Activated CD4-positive, alpha-beta T cell treated with anti-CD3 and anti-CD28 coated beads for 4 hours (primary cell): ENCODE data around the gene NR5A1.

Experiments used
- DNase-seq, 2 donors: peaks; one replicate each; pipeline ENCODE4 v3.0.0-alpha.2; 2020

The NR5A1 gene

GRCh38 chr9:124437086-124437485, 70.1 kb downstream of the NR5A1 start:
- DNase-seq = no peak

GRCh38 chr9:124436320-124436719, 70.9 kb downstream of the NR5A1 start:
- DNase-seq = no peak
